Neural cell (in vitro differentiated cells): Measurements from ENCODE around the gene LRP5. TPM values are rescaled to one million over a fixed set of nuclear protein-coding genes. Genes with fewer than 3 reads are reported as not detected.

Experiments used
- H2AFZ ChIP-seq: fragments of 200-600, 300-800 bp; sonication (generic), shearing (Covaris generic); 2 replicates; pipeline ENCODE4 v1.6.0; 2014; ENCODE audit warnings: low read depth, mild to moderate bottlenecking, antibody characterized with exemption, low read length, moderate library complexity
- H3F3A ChIP-seq: fragments of 200-600 bp; shearing (Covaris generic); 2 replicates; pipeline ENCODE4 v1.6.1; 2016; ENCODE audit warnings: mild to moderate bottlenecking, moderate library complexity, mixed read lengths, antibody characterized with exemption, low read length; ENCODE audit not compliant: insufficient read depth, poor library complexity, severe bottlenecking
- H3K27ac ChIP-seq: fragments of 200-600, 300-800 bp; sonication (generic), shearing (Covaris generic); 2 replicates; pipeline ENCODE4 v1.5.1; 2014; ENCODE audit warnings: mild to moderate bottlenecking, low read length, moderate library complexity
- H3K27me3 ChIP-seq: fragments of 300-800, 200-600 bp; sonication (generic), shearing (Covaris generic); 2 replicates; pipeline ENCODE4 v1.6.0; 2014; ENCODE audit warnings: mild to moderate bottlenecking, low read depth, low read length, moderate library complexity; ENCODE audit not compliant: insufficient read depth
- H3K36me3 ChIP-seq: fragments of 300-800, 200-600 bp; sonication (generic), shearing (Covaris generic); 2 replicates; pipeline ENCODE4 v1.5.1; 2014; ENCODE audit warnings: mild to moderate bottlenecking, antibody characterized with exemption, low read length, moderate library complexity; ENCODE audit not compliant: insufficient read depth
- H3K4me2 ChIP-seq: fragments of 300-800, 200-600 bp; sonication (generic), shearing (Covaris generic); 2 replicates; pipeline ENCODE4 v1.6.0; 2014; ENCODE audit warnings: mild to moderate bottlenecking, low read length
- H3K4me3 ChIP-seq: fragments of 300-800, 200-600 bp; sonication (generic), shearing (Covaris generic); 2 replicates; pipeline ENCODE4 v1.5.1; 2014; ENCODE audit warnings: mild to moderate bottlenecking, low read length, moderate library complexity
- H3K79me2 ChIP-seq: fragments of 200-600 bp; shearing (Covaris generic); replicated peaks from 2 replicates; pipeline ENCODE4 v1.6.0; 2014; ENCODE audit warnings: mild to moderate bottlenecking, low read length, moderate library complexity; ENCODE audit not compliant: insufficient read depth
- H3K9ac ChIP-seq: fragments of 300-800, 200-600 bp; sonication (generic), shearing (Covaris generic); 2 replicates; pipeline ENCODE4 v1.6.1; 2016; ENCODE audit warnings: mild to moderate bottlenecking, low read length, mixed read lengths
- H3K9me2 ChIP-seq: fragments of 200-600 bp; shearing (Covaris generic); 2 replicates; pipeline ENCODE4 v1.6.1; 2016; ENCODE audit warnings: mild to moderate bottlenecking, low read length, mixed read lengths; ENCODE audit not compliant: insufficient read depth
- H3K9me3 ChIP-seq: fragments of 200-600, 300-800 bp; sonication (generic), shearing (Covaris generic); 2 replicates; pipeline ENCODE4 v1.6.1; 2016; ENCODE audit warnings: mild to moderate bottlenecking, mixed run types, low read length, moderate library complexity, mixed read lengths
- H4K20me1 ChIP-seq: fragments of 200-600 bp; shearing (Covaris generic); 2 replicates; pipeline ENCODE4 v1.6.1; 2016; ENCODE audit warnings: mild to moderate bottlenecking, mixed run types; ENCODE audit not compliant: insufficient read depth
- CTCF ChIP-seq: fragments of 450-650 bp; IDR thresholded peaks from 2 replicates; pipeline ENCODE4 v1.5.1; 2014; ENCODE audit warnings: antibody characterized with exemption, mild to moderate bottlenecking, moderate library complexity; ENCODE audit not compliant: poor library complexity, severe bottlenecking
- EP300 ChIP-seq: fragments of 450-650 bp; conservative IDR thresholded peaks from 2 replicates; pipeline ENCODE4 v1.6.1; 2014; ENCODE audit warnings: antibody characterized with exemption, mild to moderate bottlenecking, moderate library complexity; ENCODE audit not compliant: poor library complexity, severe bottlenecking
- EZH2 ChIP-seq: fragments of 200-600, 300-800 bp; shearing (Covaris generic), sonication (generic); IDR thresholded peaks from 2 replicates; pipeline ENCODE4 v1.6.1; 2014; ENCODE audit warnings: antibody characterized with exemption, low read length, borderline replicate concordance, mild to moderate bottlenecking; ENCODE audit not compliant: insufficient read depth, poor library complexity, severe bottlenecking
- MXI1 ChIP-seq: fragments of 450-650 bp; conservative IDR thresholded peaks from 2 replicates; pipeline ENCODE4 v1.6.1; 2014; ENCODE audit warnings: antibody characterized with exemption, mild to moderate bottlenecking; ENCODE audit not compliant: poor library complexity, severe bottlenecking
- POLR2AphosphoS5 ChIP-seq: IDR thresholded peaks from 2 replicates; pipeline ENCODE4 v1.6.1; 2012
- RAD21 ChIP-seq: fragments of 450-650 bp; conservative IDR thresholded peaks from 2 replicates; pipeline ENCODE4 v1.6.1; 2014; ENCODE audit warnings: antibody characterized with exemption, mild to moderate bottlenecking, moderate library complexity
- REST ChIP-seq: IDR thresholded peaks from 2 replicates; pipeline ENCODE4 v1.6.1; 2012; ENCODE audit warnings: borderline replicate concordance
- SMC3 ChIP-seq: fragments of 450-650 bp; conservative IDR thresholded peaks from 2 replicates; pipeline ENCODE4 v1.6.1; 2014; ENCODE audit warnings: antibody characterized with exemption, mild to moderate bottlenecking, moderate library complexity; ENCODE audit not compliant: poor library complexity
- TAF1 ChIP-seq: IDR thresholded peaks from 2 replicates; pipeline ENCODE4 v1.6.1; 2012; ENCODE audit warnings: low read depth
- polyA plus RNA-seq: library from polyadenylated mRNA; depleted of rRNA; stranded (reverse); fragments of >200 nt; gene quantifications from 2 replicates; pipeline ENCODE4 v1.2.3, GENCODE V29; 2014

The LRP5 gene
- polyA plus RNA-seq, 1 donor from 2014 or later, result 3.0 TPM

- Histone ChIP-seq H3K79me2 (peaks cover 37% of the 10 kb centered on the region), H3K4me2 (no peak overlapping the region), H3K27me3 (no peaks in the 10 kb centered on the region), H3K27ac (no peak overlapping the region), H3F3A (no peaks in the 10 kb centered on the region), H4K20me1 (no peaks in the 10 kb centered on the region), H2AFZ (no peak overlapping the region), H3K9me2 (no peaks in the 10 kb centered on the region), H3K9me3 (no peaks in the 10 kb centered on the region), H3K36me3 (no peaks in the 10 kb centered on the region), H3K9ac (no peak overlapping the region), H3K4me3 (no peak overlapping the region)
- no peak for TF ChIP-seq TAF1
- no peak for TF ChIP-seq CTCF
- no peak for TF ChIP-seq RAD21
- no peak for TF ChIP-seq POLR2AphosphoS5
- no peak for TF ChIP-seq MXI1
- no peak for TF ChIP-seq REST
- no peak for TF ChIP-seq EZH2
These were observed 3.0 kb downstream of the LRP5 start for GRCh38 chr11:68315171-68315920.

- H4K20me1 ChIP-seq, result no peaks in the 10 kb centered on the region
- no peak overlapping the region for H3K27ac ChIP-seq
- H3K4me2 ChIP-seq, result no peak overlapping the region
- no peaks in the 10 kb centered on the region for H3K9me2 ChIP-seq
- H3K36me3 ChIP-seq, result no peaks in the 10 kb centered on the region
- no peaks in the 10 kb centered on the region for H3K9me3 ChIP-seq
- H2AFZ ChIP-seq, result no peak overlapping the region
- H3K79me2 ChIP-seq, result peaks cover 46% of the 10 kb centered on the region
- no peak overlapping the region for H3K4me3 ChIP-seq
- no peaks in the 10 kb centered on the region for H3F3A ChIP-seq
- H3K9ac ChIP-seq, result no peak overlapping the region
- TF ChIP-seq REST (no peak), POLR2AphosphoS5 (no peak), MXI1 (no peak), EZH2 (no peak), SMC3 (no peak), CTCF (no peak), TAF1 (no peak), RAD21 (no peak), EP300 (no peak)
- no peaks in the 10 kb centered on the region for H3K27me3 ChIP-seq
These were observed 4.9 kb downstream of the LRP5 start for GRCh38 chr11:68317147-68317785.
